NCI-H2107 treated with DMSO at 0.1 percent for 48 hours (cell line): ENCODE measurements around the gene BICC1.

ENCODE experiments used
- DNase-seq: peaks from one replicate; lab custom pipeline; 2025; ENCODE audit not compliant: unreplicated experiment; lab: John Stamatoyannopoulos, UW

The BICC1 gene

GRCh38 chr10:58556516-58557165 lies 44.0 kb downstream of the BICC1 start:
- no peak for DNase-seq

GRCh38 chr10:58557714-58558113 lies 45.0 kb downstream of the BICC1 start:
- DNase-seq, result no peak

- no peak for DNase-seq
These were observed 47.4 kb downstream of the BICC1 start for GRCh38 chr10:58560068-58560467.

GRCh38 chr10:58565271-58565670 lies 52.6 kb downstream of the BICC1 start:
- no peak for DNase-seq

GRCh38 chr10:58567652-58568051 lies 55.0 kb downstream of the BICC1 start:
- DNase-seq, result no peak

- DNase-seq, result no peak
These were observed 55.8 kb downstream of the BICC1 start for GRCh38 chr10:58568428-58568935.

- no peak for DNase-seq
These were observed 57.6 kb downstream of the BICC1 start for GRCh38 chr10:58570307-58570723.

GRCh38 chr10:58570979-58571378 lies 58.3 kb downstream of the BICC1 start:
- no peak for DNase-seq

- no peak for DNase-seq
These were observed 60.5 kb downstream of the BICC1 start for GRCh38 chr10:58573144-58573543.

- DNase-seq, result no peak
These were observed 61.4 kb downstream of the BICC1 start for GRCh38 chr10:58574058-58574457.

- no peak for DNase-seq
These were observed 62.8 kb downstream of the BICC1 start for GRCh38 chr10:58575491-58575890.

GRCh38 chr10:58576751-58577436 lies 64.2 kb downstream of the BICC1 start:
- DNase-seq, result no peak

GRCh38 chr10:58577437-58577777 lies 64.7 kb downstream of the BICC1 start:
- DNase-seq, result no peak

GRCh38 chr10:58578366-58578765 lies 65.7 kb downstream of the BICC1 start:
- no peak for DNase-seq

- DNase-seq, result no peak
These were observed 66.5 kb downstream of the BICC1 start for GRCh38 chr10:58579011-58579655.

- no peak for DNase-seq
These were observed 69.4 kb downstream of the BICC1 start for GRCh38 chr10:58582045-58582444.

- no peak for DNase-seq
These were observed 72.8 kb downstream of the BICC1 start for GRCh38 chr10:58585435-58585834.

- DNase-seq, result no peak
These were observed 73.9 kb downstream of the BICC1 start for GRCh38 chr10:58586282-58587245.

- DNase-seq, result no peak
These were observed 75.0 kb downstream of the BICC1 start for GRCh38 chr10:58587676-58588075.

- no peak for DNase-seq
These were observed 76.1 kb downstream of the BICC1 start for GRCh38 chr10:58588673-58589265.
